ENCODE data around the gene C1orf56.

C1orf56 gene

GRCh38 chr1:151026460-151026859 lies 21.1 kb upstream of the C1orf56 start:
- DNase-seq = no peak

GRCh38 chr1:151032164-151032563 lies 15.4 kb upstream of the C1orf56 start:
- no peak for DNase-seq

GRCh38 chr1:151035167-151035566 lies 12.4 kb upstream of the C1orf56 start:
- no peak for DNase-seq

- DNase-seq = no peak
Observed at GRCh38 chr1:151036356-151036755, 11.2 kb upstream of the C1orf56 start, which contains the start of gene BNIPL. Gene BNIPL, plus strand, starts transcription at chr1:151036586. Its CDS starts 140 bp downstream, at chr1:151036726.

GRCh38 chr1:151037032-151037431 lies 10.5 kb upstream of the C1orf56 start:
- DNase-seq = no peak

GRCh38 chr1:151039521-151039920 lies 8.0 kb upstream of the C1orf56 start:
- no peak for DNase-seq

- DNase-seq = no peak
Observed at GRCh38 chr1:151043163-151043562, 4.4 kb upstream of the C1orf56 start.

GRCh38 chr1:151047925-151048644 lies 534 bp downstream of the C1orf56 start:
- peak; percentile 41 for DNase-seq

GRCh38 chr1:151048645-151049032 lies 1.1 kb downstream of the C1orf56 start:
- no peak for DNase-seq

- DNase-seq = no peak
Observed at GRCh38 chr1:151049458-151049857, 1.9 kb downstream of the C1orf56 start.

- no peak for DNase-seq
Observed at GRCh38 chr1:151050051-151050688, 2.6 kb downstream of the C1orf56 start.

GRCh38 chr1:151051356-151052009 lies 3.9 kb downstream of the C1orf56 start:
- DNase-seq = no peak

GRCh38 chr1:151054971-151055547 lies 7.5 kb downstream of the C1orf56 start:
- DNase-seq = no peak

- DNase-seq = no peak
Observed at GRCh38 chr1:151055581-151055980, 8.0 kb downstream of the C1orf56 start.

GRCh38 chr1:151056149-151056548 lies 8.6 kb downstream of the C1orf56 start:
- DNase-seq = no peak

- DNase-seq = no peak
Observed at GRCh38 chr1:151058692-151059091, 11.1 kb downstream of the C1orf56 start.

- DNase-seq = peak; percentile 77
Observed at GRCh38 chr1:151059109-151060006, 11.8 kb downstream of the C1orf56 start, which contains the start of gene CDC42SE1. Gene CDC42SE1, minus strand, starts transcription at chr1:151059622. Its CDS starts 3,892 bp downstream, at chr1:151055730.

- no peak for DNase-seq
Observed at GRCh38 chr1:151060007-151060656, 12.6 kb downstream of the C1orf56 start, which contains the start of gene MLLT11. Gene MLLT11, plus strand, starts transcription at chr1:151060397. Its CDS starts 6,828 bp downstream, at chr1:151067225.

- DNase-seq = no peak
Observed at GRCh38 chr1:151060657-151061421, 13.3 kb downstream of the C1orf56 start.

- no peak for DNase-seq
Observed at GRCh38 chr1:151061704-151062103, 14.2 kb downstream of the C1orf56 start.
